Upper lobe of left lung (tissue), 6 donors: ENCODE measurements around the gene INHBE. TPM values are rescaled to one million over a fixed set of nuclear protein-coding genes. Genes with fewer than 3 reads are reported as not detected.
"Not testable (repeated sequence)": the region's sequence is repeated elsewhere in the genome, so short reads cannot be mapped to it uniquely, and the experiment has no call there.

ENCODE experiments used
- ATAC-seq, 2 donors: fragments of 200-7000 bp; cut with Tn5 transposase; one replicate each; pipeline ENCODE4 v1.9.1; 2022; ENCODE audit warnings: mild to moderate bottlenecking in 2 of 2, moderate library complexity in 2 of 2; ENCODE audit not compliant: low FRiP score in 2 of 2
- DNase-seq, 2 donors: peaks; one replicate each; pipeline ENCODE4 v3.0.0-alpha.2; 2019 to 2020
- H3K27ac ChIP-seq, 4 donors: fragments of 200-600 bp; sonication (generic); one replicate each; pipeline ENCODE4 v1.5.1; 2016 to 2019
- H3K27me3 ChIP-seq, 4 donors: fragments of 200-600 bp; sonication (generic); one replicate each; pipeline ENCODE4 v1.5.1; 2017 to 2019
- H3K36me3 ChIP-seq, 4 donors: fragments of 200-600 bp; sonication (generic); one replicate each; pipeline ENCODE4 v1.5.1; 2016 to 2019
- H3K4me1 ChIP-seq, 4 donors: fragments of 200-600 bp; sonication (generic); one replicate each; pipeline ENCODE4 v1.5.1; 2018 to 2019
- H3K4me3 ChIP-seq, 4 donors: fragments of 200-600 bp; sonication (generic); one replicate each; pipeline ENCODE4 v1.5.1; 2017 to 2019; ENCODE audit warnings: mild to moderate bottlenecking in 2 of 4, moderate library complexity in 1 of 4
- H3K9me3 ChIP-seq, 4 donors: fragments of 200-600 bp; sonication (generic); one replicate each; pipeline ENCODE4 v1.5.1; 2018 to 2019
- CTCF ChIP-seq, 6 experiments: fragments of 450-650 bp in 4 of 6; fragments of 200-600 bp in 2 of 6; sonication (generic) in 2 of 6; IDR thresholded peaks; one replicate each; pipeline ENCODE4 v1.5.1; 2016 to 2019; ENCODE audit warnings: antibody characterized with exemption in 6 of 6
- EP300 ChIP-seq, 4 donors: sonication (generic); formaldehyde crosslinking; IDR thresholded peaks; one replicate each; pipeline ENCODE4 v1.5.1; 2017; ENCODE audit warnings: antibody characterized with exemption in 4 of 4, control low read depth in 2 of 4
- POLR2A ChIP-seq, 4 donors: fragments of 450-650 bp; IDR thresholded peaks; one replicate each; pipeline ENCODE4 v1.5.1; 2016 to 2017; ENCODE audit warnings: antibody characterized with exemption in 4 of 4, mild to moderate bottlenecking in 2 of 4
- POLR2AphosphoS5 ChIP-seq, 2 donors: sonication (generic); formaldehyde crosslinking; IDR thresholded peaks; one replicate each; pipeline ENCODE4 v1.5.1; 2017; ENCODE audit warnings: antibody characterized with exemption in 2 of 2
- WGBS, 2 donors: methylation state at CpG; one replicate each; pipeline ENCODE4 v1.1.5; 2017 to 2018; 5-methylcytosine and 5-hydroxymethylcytosine counted together
- total RNA-seq, 6 donors: library from RNA; depleted of rRNA in 4 of 6; stranded (reverse); fragments of >200 nt in 4 of 6; gene quantifications; one replicate each; pipeline versions ENCODE4 v1.1.0 to v1.2.1, GENCODE V29; 2016 to 2021
- donor health status: DM: no; HTN: no; CAD: no; lungs with moderate emphysema.
- donor health status: DM: no; HTN: yes; CAD: no; lungs with severe emphysema.

INHBE gene
- under 1 TPM in 1 of 6 donors, not detected in 5; 0.11 TPM for total RNA-seq

GRCh38 chr12:57454566-57455373 lies at the start of gene INHBE:
Gene INHBE (plus strand): TSS chr12:57455307. CDS start chr12:57455537, 230 bp downstream.
- TF ChIP-seq POLR2AphosphoS5 (IDR thresholded peaks at IDR 0.05), result no peak
- TF ChIP-seq EP300 (IDR thresholded peaks at IDR 0.05), result no peak
- TF ChIP-seq POLR2A (IDR thresholded peaks at IDR 0.05), result no peak
- TF ChIP-seq CTCF (IDR thresholded peaks at IDR 0.05), result no peak
- H3K4me3 ChIP-seq, result no peak within 1 kb of the TSS
- no peak within 1 kb of the TSS for H3K27ac ChIP-seq
- 58 to 76% methylated on average over 7 to 10 of the region's 10 CpGs for WGBS, 2 donors
- H3K36me3 ChIP-seq, result no peaks in the 10 kb centered on the region
- no peaks in the 10 kb centered on the region for H3K9me3 ChIP-seq
- H3K4me1 ChIP-seq, result peaks cover 3 to 20% (median 9%) of the 10 kb centered on the region in 4 donors
- DNase-seq (no peak), ATAC-seq (no peak)
- H3K27me3 ChIP-seq, result no peaks in the 10 kb centered on the region

- Histone ChIP-seq H3K4me1 (peaks cover 0 to 3% (median 0%) of the 10 kb centered on the region in 4 donors), H3K36me3 (no peaks in the 10 kb centered on the region), H3K27me3 (no peaks in the 10 kb centered on the region), H3K9me3 (no peaks in the 10 kb centered on the region), H3K4me3 (no peak overlapping the region), H3K27ac (no peak overlapping the region)
- WGBS, 2 donors, result 71 to 87% methylated on average over 4 of the region's 4 CpGs
- TF ChIP-seq CTCF (IDR thresholded peaks at IDR 0.05), result no peak
- no peak for TF ChIP-seq POLR2A (IDR thresholded peaks at IDR 0.05)
- ATAC-seq (no peak), DNase-seq (no peak)
These were observed 44.6 kb upstream of the INHBE start for GRCh38 chr12:57410534-57410933.

GRCh38 chr12:57414160-57414559 lies 40.9 kb upstream of the INHBE start:
- not testable (repeated sequence) for H3K4me1 ChIP-seq, H3K4me3 ChIP-seq, DNase-seq, H3K27ac ChIP-seq, H3K27me3 ChIP-seq, ATAC-seq, H3K9me3 ChIP-seq, H3K36me3 ChIP-seq
- WGBS, 2 donors, result 85 to 95% methylated on average over 6 of the region's 6 CpGs

- ATAC-seq (no peak), DNase-seq (no peak)
- Histone ChIP-seq H3K27ac (no peak overlapping the region), H3K9me3 (no peaks in the 10 kb centered on the region), H3K36me3 (no peaks in the 10 kb centered on the region), H3K27me3 (no peaks in the 10 kb centered on the region), H3K4me1 (peaks cover 0 to 10% (median 7%) of the 10 kb centered on the region in 4 donors), H3K4me3 (no peak overlapping the region)
- no peak for TF ChIP-seq CTCF (IDR thresholded peaks at IDR 0.05)
- TF ChIP-seq EP300 (IDR thresholded peaks at IDR 0.05), result no peak
- TF ChIP-seq POLR2AphosphoS5 (IDR thresholded peaks at IDR 0.05), result no peak
- WGBS, 2 donors, result 90 to 91% methylated on average over 2 of the region's 2 CpGs
These were observed 40.0 kb upstream of the INHBE start for GRCh38 chr12:57415088-57415487.

- Histone ChIP-seq H3K9me3 (no peaks in the 10 kb centered on the region), H3K27me3 (no peaks in the 10 kb centered on the region), H3K4me1 (peaks cover 0 to 10% (median 7%) of the 10 kb centered on the region in 4 donors), H3K4me3 (no peak overlapping the region), H3K36me3 (peaks cover 0 to 3% (median 0%) of the 10 kb centered on the region in 4 donors), H3K27ac (no peak overlapping the region)
- no peak for DNase-seq
- no peak for ATAC-seq
- 90 to 98% methylated on average over 8 of the region's 8 CpGs for WGBS, 2 donors
- no peak for TF ChIP-seq EP300 (IDR thresholded peaks at IDR 0.05)
- no peak for TF ChIP-seq POLR2AphosphoS5 (IDR thresholded peaks at IDR 0.05)
- no peak for TF ChIP-seq CTCF (IDR thresholded peaks at IDR 0.05)
- no peak for TF ChIP-seq POLR2A (IDR thresholded peaks at IDR 0.05)
These were observed 38.8 kb upstream of the INHBE start for GRCh38 chr12:57416039-57416996.
